ENCODE results near the gene ID3.

GRCh38 chr1:23599125-23599524 lies 39.8 kb upstream of the ID3 start:
- no peak for TF ChIP-seq REST (IDR thresholded peaks at IDR 0.05; ENCODE audit: insufficient read depth in 1 of 2, low read depth in 2 of 2, low read length in 1 of 2)
- no peak for TF ChIP-seq CTCF (IDR thresholded peaks at IDR 0.05)
- TF ChIP-seq POLR2AphosphoS5 (IDR thresholded peaks at IDR 0.05; ENCODE audit: low read depth, low read length): no peak
- TF ChIP-seq TCF7L2 (IDR thresholded peaks at IDR 0.05; ENCODE audit: low read depth, low read length): no peak
- no peak for TF ChIP-seq SIN3A (IDR thresholded peaks at IDR 0.05; ENCODE audit: borderline replicate concordance, insufficient read depth, low read depth, low read length)

All from Panc1 (cell line).